MM.1S (cell line): ENCODE data around the gene FAAP100.

Experiments used
- EZH2 ChIP-seq: fragments of 300-600 bp; sonication (generic); optimal IDR thresholded peaks from 2 replicates; pipeline ENCODE3; 2017; ENCODE audit warnings: low read depth, mild to moderate bottlenecking, antibody characterized with exemption, low read length, mixed read lengths
- TF ChIP-seq, protein P1 (sequence below): fragments of 300-600 bp; sonication (generic); IDR thresholded peaks from 2 replicates; pipeline ENCODE4 v1.5.1; 2016; ENCODE audit warnings: antibody characterized with exemption, low read length, mixed read lengths

GRCh38 chr17:81547614-81547982, 4.6 kb downstream of the FAAP100 start:
- TF ChIP-seq, protein P1, sequence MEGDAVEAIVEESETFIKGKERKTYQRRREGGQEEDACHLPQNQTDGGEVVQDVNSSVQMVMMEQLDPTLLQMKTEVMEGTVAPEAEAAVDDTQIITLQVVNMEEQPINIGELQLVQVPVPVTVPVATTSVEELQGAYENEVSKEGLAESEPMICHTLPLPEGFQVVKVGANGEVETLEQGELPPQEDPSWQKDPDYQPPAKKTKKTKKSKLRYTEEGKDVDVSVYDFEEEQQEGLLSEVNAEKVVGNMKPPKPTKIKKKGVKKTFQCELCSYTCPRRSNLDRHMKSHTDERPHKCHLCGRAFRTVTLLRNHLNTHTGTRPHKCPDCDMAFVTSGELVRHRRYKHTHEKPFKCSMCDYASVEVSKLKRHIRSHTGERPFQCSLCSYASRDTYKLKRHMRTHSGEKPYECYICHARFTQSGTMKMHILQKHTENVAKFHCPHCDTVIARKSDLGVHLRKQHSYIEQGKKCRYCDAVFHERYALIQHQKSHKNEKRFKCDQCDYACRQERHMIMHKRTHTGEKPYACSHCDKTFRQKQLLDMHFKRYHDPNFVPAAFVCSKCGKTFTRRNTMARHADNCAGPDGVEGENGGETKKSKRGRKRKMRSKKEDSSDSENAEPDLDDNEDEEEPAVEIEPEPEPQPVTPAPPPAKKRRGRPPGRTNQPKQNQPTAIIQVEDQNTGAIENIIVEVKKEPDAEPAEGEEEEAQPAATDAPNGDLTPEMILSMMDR = no peak
- TF ChIP-seq EZH2 = no peak
